Urinary bladder (tissue), 4 donors: ENCODE results near the gene ANTXRL. TPM values are rescaled to one million over a fixed set of nuclear protein-coding genes. Genes with fewer than 3 reads are reported as not detected.
"Not testable (repeated sequence)": the region's sequence is repeated elsewhere in the genome, so short reads cannot be mapped to it uniquely, and the experiment has no call there.

Experiments
- DNase-seq: peaks from one replicate; pipeline ENCODE4 v3.0.0-alpha.2; 2015; ENCODE audit errors: extremely low spot score
- H3K27ac ChIP-seq: one replicate; pipeline ENCODE4 v1.5.1; 2013; ENCODE audit warnings: low read depth, mild to moderate bottlenecking, moderate library complexity
- H3K36me3 ChIP-seq: one replicate; pipeline ENCODE4 v1.6.1; 2013; ENCODE audit warnings: mild to moderate bottlenecking, moderate library complexity; ENCODE audit not compliant: insufficient read depth
- H3K4me1 ChIP-seq: one replicate; pipeline ENCODE4 v1.6.1; 2013; ENCODE audit warnings: mild to moderate bottlenecking, moderate library complexity; ENCODE audit not compliant: insufficient read depth
- H3K4me3 ChIP-seq: one replicate; pipeline ENCODE4 v1.5.1; 2013; ENCODE audit warnings: low read depth, low read length
- WGBS: extraction: QIAGEN DNeasy Blood & Tissue Kit; methylation state at CpG from one replicate; pipeline ENCODE4 v1.1.7; 2013; 5-methylcytosine and 5-hydroxymethylcytosine counted together
- polyA plus RNA-seq: library from polyadenylated mRNA; stranded (reverse); fragments of 200-250 nt; gene quantifications from one replicate; pipeline ENCODE4 v1.2.3, GENCODE V29; 2013
- total RNA-seq: library from RNA; depleted of rRNA; stranded (reverse); fragments of >200 nt; gene quantifications from one replicate; pipeline ENCODE4 v1.2.3, GENCODE V29; 2014
- donor health status: healthy with polysubstance abuse.
- donor health status: healthy.

The ANTXRL gene
- total and polyA plus RNA-seq, 2 donors = 0.44 TPM; not detected in 1

- no peak overlapping the region for H3K27ac ChIP-seq
- no peak for DNase-seq
- 73% methylated on average over 4 of the region's 4 CpGs for WGBS
Observed at GRCh38 chr10:46323176-46323575, 36.4 kb downstream of the ANTXRL start.

GRCh38 chr10:46325021-46325420 lies 38.2 kb downstream of the ANTXRL start:
- Histone ChIP-seq H3K4me1 (no peaks in the 10 kb centered on the region), H3K36me3 (no peaks in the 10 kb centered on the region), H3K27ac (no peak overlapping the region), H3K4me3 (no peak overlapping the region)
- WGBS = 85% methylated on average over 1 of the region's 1 CpG
- DNase-seq = no peak

More at GRCh38 chr10:46323176-46323575, 36.4 kb downstream of the ANTXRL start:
- Histone ChIP-seq H3K4me1 (no peaks in the 10 kb centered on the region), H3K4me3 (no peak overlapping the region), H3K36me3 (no peaks in the 10 kb centered on the region)

- Histone ChIP-seq H3K27ac (no peak overlapping the region), H3K4me3 (no peak overlapping the region), H3K4me1 (no peaks in the 10 kb centered on the region), H3K36me3 (no peaks in the 10 kb centered on the region)
- DNase-seq = no peak
- WGBS = 57% methylated on average over 1 of the region's 1 CpG
Observed at GRCh38 chr10:46326066-46326465, 39.3 kb downstream of the ANTXRL start.

GRCh38 chr10:46326971-46327370 lies 40.2 kb downstream of the ANTXRL start:
- Histone ChIP-seq H3K4me3 (no peak overlapping the region), H3K27ac (no peak overlapping the region), H3K36me3 (no peaks in the 10 kb centered on the region), H3K4me1 (no peaks in the 10 kb centered on the region)
- WGBS = 95% methylated on average over 4 of the region's 4 CpGs
- no peak for DNase-seq

- WGBS = 86% methylated on average over 5 of the region's 5 CpGs
- H3K4me1 ChIP-seq = no peaks in the 10 kb centered on the region
- H3K27ac ChIP-seq = no peak overlapping the region
- H3K4me3 ChIP-seq = no peak overlapping the region
- no peaks in the 10 kb centered on the region for H3K36me3 ChIP-seq
- DNase-seq = no peak
Observed at GRCh38 chr10:46327685-46328084, 40.9 kb downstream of the ANTXRL start.

- Histone ChIP-seq H3K4me1 (no peaks in the 10 kb centered on the region), H3K27ac (no peak overlapping the region), H3K4me3 (no peak overlapping the region), H3K36me3 (no peaks in the 10 kb centered on the region)
- DNase-seq = no peak
- 77% methylated on average over 9 of the region's 9 CpGs for WGBS
Observed at GRCh38 chr10:46328853-46329689, 42.3 kb downstream of the ANTXRL start.

GRCh38 chr10:46329690-46330016 lies 42.9 kb downstream of the ANTXRL start:
- Histone ChIP-seq H3K4me3 (no peak overlapping the region), H3K36me3 (no peaks in the 10 kb centered on the region), H3K27ac (no peak overlapping the region), H3K4me1 (no peaks in the 10 kb centered on the region)
- WGBS = 57% methylated on average over 8 of the region's 8 CpGs
- no peak for DNase-seq

GRCh38 chr10:46330894-46331293 lies 44.1 kb downstream of the ANTXRL start:
- Histone ChIP-seq H3K4me3 (no peak overlapping the region), H3K27ac (no peak overlapping the region), H3K36me3 (no peaks in the 10 kb centered on the region), H3K4me1 (no peaks in the 10 kb centered on the region)
- 80% methylated on average over 3 of the region's 3 CpGs for WGBS
- DNase-seq = no peak

- not testable (repeated sequence) for DNase-seq, H3K27ac ChIP-seq, H3K4me3 ChIP-seq, H3K36me3 ChIP-seq, H3K4me1 ChIP-seq
- 62% methylated on average over 3 of the region's 4 CpGs for WGBS
Observed at GRCh38 chr10:46365484-46365883, 78.7 kb downstream of the ANTXRL start.

GRCh38 chr10:46367209-46367608 lies 80.4 kb downstream of the ANTXRL start:
- no CpG with 5 or more reads among the region's 5 CpGs for WGBS
- H3K4me3 ChIP-seq, H3K27ac ChIP-seq, H3K36me3 ChIP-seq, H3K4me1 ChIP-seq, DNase-seq: not testable (repeated sequence)

GRCh38 chr10:46367666-46368240 lies 81.0 kb downstream of the ANTXRL start:
- not testable (repeated sequence) for H3K4me1 ChIP-seq, H3K27ac ChIP-seq, H3K36me3 ChIP-seq, DNase-seq, H3K4me3 ChIP-seq
- 84% methylated on average over 6 of the region's 8 CpGs for WGBS

- not testable (repeated sequence) for H3K4me3 ChIP-seq, DNase-seq, H3K27ac ChIP-seq, H3K36me3 ChIP-seq, H3K4me1 ChIP-seq
- 90% methylated on average over 10 of the region's 11 CpGs for WGBS
Observed at GRCh38 chr10:46368956-46369355, 82.2 kb downstream of the ANTXRL start.

- not testable (repeated sequence) for H3K4me1 ChIP-seq, H3K36me3 ChIP-seq, DNase-seq, H3K27ac ChIP-seq, H3K4me3 ChIP-seq
- WGBS = 72% methylated on average over 2 of the region's 3 CpGs
Observed at GRCh38 chr10:46374410-46374809, 87.6 kb downstream of the ANTXRL start.

GRCh38 chr10:46375406-46375805 lies 88.6 kb downstream of the ANTXRL start, which contains the start of gene ANXA8L1:
Gene ANXA8L1, plus strand, starts transcription at chr10:46375776. Its CDS starts 76 bp downstream, at chr10:46375852.
- not testable (repeated sequence) for DNase-seq, H3K27ac ChIP-seq, H3K4me3 ChIP-seq, H3K36me3 ChIP-seq, H3K4me1 ChIP-seq
- WGBS = 91% methylated on average over 9 of the region's 11 CpGs
